GM13976 (cell line): ENCODE data around the gene ARL6IP4.

Experiments
- DNase-seq: peaks from one replicate; pipeline ENCODE4 v3.0.0; 2012; ENCODE audit warnings: low spot score
- CTCF ChIP-seq: IDR thresholded peaks from 2 replicates; pipeline ENCODE4 v1.5.1; 2012; ENCODE audit warnings: borderline replicate concordance, mild to moderate bottlenecking; ENCODE audit not compliant: insufficient read depth; ENCODE audit errors: extremely low read depth, missing control alignments, control extremely low read depth
- in situ Hi-C: fragments of 300-500 bp; cut with MboI; formaldehyde crosslinking; loops from one replicate; pipeline ENCODE4 v1.12.0; 2022; ENCODE audit warnings: low sequenced_read_pairs, mixed read lengths, inconsistent platforms; ENCODE audit not compliant: unreplicated experiment

ARL6IP4 gene

GRCh38 chr12:122988036-122988435 is 7.6 kb downstream of the ARL6IP4 start:
- in situ Hi-C loops: no loop called here
- no peak for DNase-seq
- no peak for TF ChIP-seq CTCF

- in situ Hi-C loops: no loop called here
These were observed 8.2 kb downstream of the ARL6IP4 start for GRCh38 chr12:122988612-122989212.

GRCh38 chr12:122989225-122989839 is 8.9 kb downstream of the ARL6IP4 start:
- in situ Hi-C loops: no loop called here
- no peak for TF ChIP-seq CTCF
- no peak for DNase-seq

More at GRCh38 chr12:122988612-122989212, 8.2 kb downstream of the ARL6IP4 start:
- no peak for TF ChIP-seq CTCF
- no peak for DNase-seq

GRCh38 chr12:122989874-122990419 is 9.5 kb downstream of the ARL6IP4 start:
- in situ Hi-C loops: no loop called here
- DNase-seq: no peak
- no peak for TF ChIP-seq CTCF

GRCh38 chr12:122990561-122990960 is 10.1 kb downstream of the ARL6IP4 start:
- TF ChIP-seq CTCF: no peak
- DNase-seq: no peak
- in situ Hi-C loops: no loop called here

GRCh38 chr12:122990961-122991622 is 10.6 kb downstream of the ARL6IP4 start:
- in situ Hi-C loops: no loop called here
- DNase-seq: no peak
- TF ChIP-seq CTCF: no peak
